NCI-H774 (cell line): ENCODE data around the gene ARHGEF10L.

Source experiments
- DNase-seq: peaks from one replicate; lab custom pipeline; 2025; lab: John Stamatoyannopoulos, UW

Gene ARHGEF10L

DNA sequence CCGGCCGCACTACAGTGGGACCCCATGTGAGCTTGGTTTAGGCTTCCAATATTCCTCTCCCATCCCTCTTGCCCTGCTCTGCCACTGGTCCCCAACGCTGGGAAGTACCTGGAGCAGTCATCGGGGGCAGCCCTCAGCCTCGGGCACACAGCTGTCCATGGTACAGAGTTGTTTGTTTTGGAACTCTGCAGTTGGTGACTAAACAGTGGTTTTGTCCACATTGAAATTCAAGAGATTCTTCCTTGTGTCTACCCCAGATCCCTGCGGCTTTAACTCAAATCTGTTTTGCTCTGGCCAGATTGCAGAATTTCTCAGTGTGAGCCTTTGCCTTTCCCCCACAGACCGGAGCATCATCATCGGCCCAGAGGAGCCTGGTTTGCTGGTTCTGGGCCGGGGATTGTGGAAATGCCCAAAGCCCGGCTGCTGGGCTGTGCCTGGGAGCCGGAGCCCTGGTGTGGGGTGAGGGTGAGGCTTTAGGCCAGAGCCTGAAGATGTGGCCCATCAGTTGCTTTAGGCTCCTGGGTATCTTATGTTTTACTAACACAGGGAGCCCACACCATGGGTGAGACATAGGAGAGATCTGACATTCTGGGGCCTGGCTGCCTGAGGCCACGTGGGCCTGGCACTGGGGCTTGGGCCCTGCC lies 93.2 kb downstream of the ARHGEF10L start:
- no peak for DNase-seq

DNA sequence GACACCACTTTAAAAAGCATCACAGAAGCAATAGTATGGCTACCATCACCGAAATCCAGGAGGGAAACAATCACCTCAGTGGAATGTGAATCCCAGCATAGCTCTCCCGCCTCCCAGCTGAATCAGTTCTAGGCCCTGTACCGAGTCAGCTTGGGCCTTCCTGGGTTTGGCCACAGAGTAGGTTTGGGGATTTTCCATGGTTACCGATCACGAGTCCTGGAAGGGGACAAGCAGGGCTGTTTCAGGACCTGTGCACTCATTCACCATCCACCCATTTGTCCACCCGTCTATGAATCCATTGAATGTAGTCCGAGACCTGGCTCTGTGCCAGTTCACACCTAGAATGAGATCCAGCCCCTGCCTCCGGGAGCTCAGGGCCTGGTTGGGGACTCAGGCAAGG lies 94.2 kb downstream of the ARHGEF10L start:
- DNase-seq: no peak

DNA sequence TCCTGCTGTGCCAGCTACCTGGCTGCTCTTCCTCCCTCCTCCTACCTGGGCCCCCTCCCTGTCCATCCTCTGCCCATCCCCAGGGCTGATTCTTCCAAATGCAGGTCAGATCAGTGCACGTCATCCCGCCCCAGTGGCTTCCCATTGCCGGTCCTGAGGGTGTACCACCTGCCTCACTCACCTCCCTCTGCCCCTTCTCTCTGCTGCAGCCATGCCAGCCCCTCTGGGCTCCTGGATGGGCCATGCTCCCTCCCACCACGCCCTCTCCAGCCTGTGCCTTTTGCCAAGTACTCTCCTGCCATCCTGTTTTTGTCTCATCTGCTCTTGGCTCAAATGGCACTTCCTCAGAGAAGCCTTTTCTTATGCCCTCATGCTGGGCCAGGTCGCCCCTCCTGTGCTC lies 95.8 kb downstream of the ARHGEF10L start:
- DNase-seq: no peak

DNA sequence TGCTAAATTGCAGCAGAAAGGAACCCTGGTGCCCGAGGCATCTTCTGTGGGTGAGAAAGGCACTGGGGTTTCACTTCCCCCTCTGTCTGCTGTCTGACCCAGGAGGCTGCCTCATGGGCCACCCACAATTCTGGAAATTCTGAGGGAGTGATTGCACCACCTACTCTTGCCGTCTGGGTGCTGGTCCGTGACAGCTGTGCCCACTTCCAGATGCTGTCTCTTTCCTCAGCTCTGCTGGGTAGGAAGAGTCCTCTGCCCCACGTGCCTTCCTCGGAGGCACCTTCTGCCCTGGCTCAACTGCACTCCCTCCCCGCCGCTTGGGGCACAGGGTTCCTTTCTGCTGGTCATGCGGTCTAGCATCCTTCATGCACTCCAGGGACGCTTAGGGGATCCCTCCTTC lies 96.3 kb downstream of the ARHGEF10L start:
- no peak for DNase-seq

DNA sequence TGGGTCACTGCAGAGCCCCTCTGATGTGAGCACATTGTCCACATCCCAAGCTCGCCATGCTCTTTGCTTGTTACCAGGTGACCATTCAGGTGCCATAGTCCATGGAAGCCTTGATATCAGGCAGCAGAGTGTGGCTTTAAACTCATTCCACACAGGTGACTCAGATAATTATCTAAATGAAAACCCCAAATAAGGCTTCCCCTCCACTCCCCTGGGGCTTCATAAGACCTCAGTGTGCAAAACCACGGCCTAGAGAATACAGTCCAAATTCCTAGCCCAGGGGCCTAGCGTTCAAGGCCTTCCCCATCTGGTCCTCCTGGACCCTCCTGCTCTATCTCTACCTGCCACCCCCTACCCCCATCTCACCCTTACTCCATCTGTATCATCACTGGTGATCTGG lies 97.1 kb downstream of the ARHGEF10L start:
- no peak for DNase-seq

DNA sequence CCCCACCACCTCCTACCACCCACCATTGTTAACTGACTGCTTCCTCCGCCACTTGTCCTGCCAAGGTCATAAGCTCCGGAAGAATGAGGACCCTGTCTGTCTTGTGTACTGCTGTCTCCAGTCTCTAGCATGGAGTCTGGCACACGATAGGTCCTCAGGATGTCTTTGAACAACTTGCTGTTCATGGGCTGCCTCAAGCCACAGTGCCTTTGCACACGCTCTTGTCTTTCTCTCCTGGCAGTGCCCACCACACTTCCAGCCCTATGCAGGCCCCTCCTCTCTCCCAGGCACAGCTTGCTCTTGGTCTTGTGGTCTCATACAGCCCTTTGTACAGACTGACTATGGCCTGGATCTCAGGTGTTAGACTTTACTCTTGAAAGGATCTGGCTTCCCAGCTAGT lies 97.6 kb downstream of the ARHGEF10L start:
- no peak for DNase-seq

DNA sequence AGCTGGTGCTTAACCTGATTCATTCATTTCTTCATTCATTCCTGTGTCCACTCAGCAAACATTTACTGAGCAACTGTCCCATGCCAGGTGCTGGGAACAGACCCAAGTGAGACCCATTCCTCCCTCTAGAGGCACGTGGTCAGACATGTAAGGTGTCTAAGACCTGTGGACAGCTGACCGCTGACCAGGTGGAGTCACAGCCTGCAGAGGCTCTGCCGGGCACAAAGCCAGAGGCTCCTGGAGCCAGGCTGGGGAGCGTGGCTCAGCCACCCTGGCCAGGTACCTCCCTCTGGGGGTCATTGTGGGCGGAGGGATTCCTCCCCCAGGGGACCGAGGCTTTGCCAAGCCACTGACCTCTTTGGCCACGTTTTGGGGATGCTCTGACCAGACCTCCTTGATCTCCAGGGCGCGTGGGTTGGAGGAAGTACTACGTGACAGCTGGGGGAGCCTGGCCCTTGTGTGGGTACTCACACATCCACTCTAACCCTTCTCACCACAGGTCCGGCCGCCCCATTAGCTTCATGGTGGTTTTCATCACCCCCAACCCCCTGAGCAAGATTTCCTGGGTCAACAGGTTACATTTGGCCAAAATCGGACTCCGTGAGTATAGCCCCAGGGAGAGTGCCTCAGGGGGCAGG lies 100.3 kb downstream of the ARHGEF10L start:
- DNase-seq: no peak

DNA sequence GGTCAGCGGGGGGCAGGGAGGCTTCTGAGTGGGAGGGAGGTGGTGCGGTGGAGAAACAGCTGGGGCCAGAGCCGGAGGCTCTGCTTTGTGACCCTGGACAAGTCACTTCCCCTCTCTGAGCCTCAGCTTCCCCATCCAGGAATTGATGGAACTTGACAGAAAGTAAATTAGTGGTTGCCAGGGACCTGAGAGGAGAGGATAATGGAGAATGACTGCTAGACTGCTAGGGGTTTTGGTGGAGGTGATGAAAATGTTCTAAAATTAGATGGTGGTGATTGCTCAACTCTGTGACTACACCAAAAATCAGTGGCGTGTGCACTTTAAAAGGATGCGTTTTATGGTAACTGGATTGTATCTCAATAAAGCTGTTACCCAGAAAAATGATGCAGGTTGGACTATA lies 100.9 kb downstream of the ARHGEF10L start:
- no peak for DNase-seq

DNA sequence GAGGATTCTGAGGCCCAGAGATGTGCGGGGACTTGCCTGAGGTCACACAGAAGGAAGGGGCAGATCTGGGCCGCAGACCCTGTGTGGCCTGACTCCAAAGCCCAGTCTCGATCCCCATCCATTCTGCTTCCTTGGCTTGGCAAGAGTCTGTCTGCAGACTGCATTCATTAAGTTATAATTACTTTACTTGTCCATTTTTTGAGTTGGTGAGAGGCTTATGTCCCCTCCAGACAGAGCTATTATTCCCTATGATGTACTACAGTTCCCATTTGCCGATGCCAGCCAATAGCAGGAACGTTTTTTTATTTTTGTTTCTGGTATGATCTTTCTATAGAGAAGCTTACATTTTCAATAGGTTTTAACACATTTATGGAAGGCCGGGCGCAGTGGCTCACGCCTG lies 101.5 kb downstream of the ARHGEF10L start:
- DNase-seq: no peak

DNA sequence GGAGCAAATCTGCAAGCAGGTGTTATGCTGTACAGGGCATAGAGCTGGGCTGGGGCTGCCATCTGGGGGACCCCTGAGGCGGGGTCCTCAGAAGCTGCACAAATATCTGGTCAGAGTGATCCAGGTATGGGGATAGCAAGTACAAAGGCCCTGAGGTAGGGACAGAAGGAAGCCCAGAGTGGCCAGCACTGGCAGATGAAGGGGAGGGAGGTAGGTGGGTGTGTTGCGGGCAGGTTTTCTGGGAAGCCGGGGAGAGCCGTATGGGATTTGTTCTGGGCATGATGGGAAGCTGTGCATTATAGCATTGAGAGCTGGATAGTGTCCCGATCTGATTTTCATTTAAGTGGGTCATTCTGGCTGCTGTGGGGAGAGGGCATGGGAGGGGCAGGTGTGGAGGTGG lies 102.7 kb downstream of the ARHGEF10L start:
- no peak for DNase-seq

DNA sequence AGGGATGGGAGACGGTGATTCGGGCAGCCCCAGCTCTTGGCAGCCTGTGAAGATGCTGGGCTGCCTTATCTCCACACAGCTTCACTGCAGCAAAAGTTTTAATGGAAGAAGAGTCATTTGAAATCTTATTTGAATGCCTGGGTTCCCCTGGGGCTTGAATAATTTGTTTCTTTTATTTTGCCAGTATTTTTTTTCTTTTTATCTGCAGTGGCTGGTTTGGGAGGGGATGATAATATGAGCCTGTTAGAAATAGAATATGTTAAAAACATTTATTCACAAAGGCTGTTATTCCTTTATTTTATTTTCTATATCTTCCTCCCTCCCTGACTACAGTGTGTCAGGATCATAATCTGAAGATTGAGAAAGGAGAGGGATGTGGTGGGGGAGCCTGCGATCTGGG lies 103.4 kb downstream of the ARHGEF10L start:
- DNase-seq: no peak

DNA sequence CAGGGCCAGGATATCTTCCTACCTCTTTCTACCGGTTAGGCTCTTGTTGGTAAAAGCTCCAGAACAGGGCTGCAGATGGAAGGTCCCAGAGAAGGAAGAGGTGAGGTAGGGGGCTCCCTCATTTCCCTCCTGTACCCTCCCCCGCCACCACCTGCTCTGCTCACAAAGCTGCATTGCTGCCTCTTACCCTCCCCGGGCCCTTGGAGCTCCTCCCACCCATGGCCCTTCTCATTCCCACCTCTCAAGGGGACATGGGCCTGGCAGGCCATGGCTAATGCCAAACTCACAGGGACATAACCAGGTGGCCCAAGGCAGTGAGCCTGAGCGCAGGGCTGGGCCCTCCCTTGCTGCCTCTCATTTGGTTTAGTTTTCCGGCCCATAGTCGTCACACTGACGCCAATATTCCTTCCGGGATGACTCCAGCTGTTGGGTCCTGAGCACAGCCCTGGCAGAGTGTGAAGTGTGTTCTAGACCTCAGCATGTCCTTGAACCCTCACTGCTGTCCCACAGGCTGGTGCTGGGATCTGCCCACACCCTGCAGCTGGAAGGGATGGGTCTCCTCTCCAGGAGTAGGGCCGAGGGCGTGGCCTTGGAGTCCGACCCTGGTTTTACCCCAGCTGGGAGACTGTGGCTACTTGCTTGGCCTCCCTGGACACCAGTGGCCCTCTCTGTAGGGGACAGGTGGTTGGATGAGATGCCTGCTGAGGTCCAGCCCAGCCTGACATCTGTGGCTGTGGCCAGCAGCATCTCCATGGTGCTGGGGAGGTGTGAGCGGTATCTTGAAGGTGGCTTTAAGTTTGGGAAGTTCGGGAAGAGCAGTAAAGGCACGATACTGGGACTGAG lies 104.6 kb downstream of the ARHGEF10L start:
- DNase-seq: no peak

DNA sequence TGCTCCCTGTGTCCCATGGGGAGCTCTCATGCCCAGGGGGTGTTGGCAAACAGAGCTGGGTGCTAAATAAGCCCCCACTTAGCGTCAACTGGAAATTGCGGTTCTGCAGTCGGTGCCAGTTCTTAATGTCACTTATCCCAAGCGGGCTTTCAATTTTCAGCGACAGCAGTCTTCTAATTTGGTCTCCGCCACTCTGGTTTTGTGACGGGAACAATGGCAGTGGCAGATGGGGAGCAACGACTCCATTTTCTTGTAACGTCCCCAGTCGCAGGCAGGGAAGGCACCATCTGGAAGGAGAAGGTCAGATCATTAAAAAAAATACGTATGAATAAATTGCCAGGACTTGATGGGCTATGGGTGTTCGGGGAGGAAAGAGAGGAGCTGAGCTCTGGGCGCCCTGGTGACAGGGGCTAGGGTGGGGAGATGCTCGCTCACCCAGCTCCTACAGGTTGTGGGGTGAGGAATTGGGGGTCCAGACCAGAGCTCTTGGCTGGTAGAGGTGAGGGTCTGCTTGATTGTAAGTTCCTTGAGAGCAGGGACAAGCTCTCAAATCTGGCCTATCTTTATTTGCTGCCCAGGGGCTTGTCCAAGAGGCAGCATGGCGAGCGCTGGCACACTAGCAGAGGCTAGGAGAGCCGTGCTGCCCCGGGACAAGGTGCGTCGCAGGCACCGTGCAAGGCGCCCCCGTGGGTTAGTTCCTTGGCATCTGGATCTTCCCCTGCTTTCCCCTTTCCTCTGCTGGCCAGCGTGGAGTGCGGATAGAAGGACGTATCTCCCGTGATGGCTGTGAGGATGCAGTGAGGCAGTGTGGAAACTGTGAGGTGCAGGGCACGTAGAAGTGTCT lies 105.8 kb downstream of the ARHGEF10L start:
- no peak for DNase-seq

DNA sequence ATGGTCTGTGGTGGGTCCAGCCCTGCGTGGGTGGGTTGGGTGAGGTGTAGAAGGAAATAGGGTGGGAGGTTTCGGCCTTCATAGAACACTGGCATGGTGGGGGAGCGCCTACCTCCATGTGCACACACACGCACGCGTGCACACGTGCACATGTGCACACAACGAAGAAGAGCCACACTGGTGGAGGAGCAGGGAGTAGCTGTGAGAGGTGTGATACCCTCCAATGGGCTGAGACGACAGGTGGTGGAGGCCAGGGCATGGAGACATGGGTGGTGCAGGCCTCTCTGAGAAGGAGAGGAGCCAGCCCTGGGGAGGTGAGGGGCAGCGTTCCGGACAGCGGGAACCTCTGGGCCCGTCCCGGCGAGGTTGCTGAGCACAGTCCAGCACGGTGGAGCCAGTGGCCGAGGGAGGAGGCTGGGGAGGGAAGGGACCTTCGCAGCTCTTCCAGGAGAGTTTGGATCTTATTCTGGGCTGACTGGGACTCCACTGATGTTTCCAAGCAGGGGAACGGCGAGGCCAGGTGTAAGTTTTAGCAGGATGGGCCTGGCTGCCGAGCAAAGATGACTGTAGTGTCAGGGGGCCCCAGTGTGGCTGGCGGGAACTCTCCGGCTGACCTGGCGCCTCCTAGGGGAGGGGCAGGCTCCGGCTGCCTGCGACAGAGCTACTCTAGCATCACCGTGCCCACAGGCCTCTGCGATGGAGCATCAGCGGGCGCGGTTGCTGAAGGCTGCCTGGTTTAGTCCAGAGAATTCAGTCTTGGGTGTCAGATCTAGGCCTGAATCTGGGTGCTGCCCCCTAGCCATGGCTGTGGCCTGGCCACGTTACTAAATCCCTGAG lies 107.2 kb downstream of the ARHGEF10L start:
- DNase-seq: no peak

DNA sequence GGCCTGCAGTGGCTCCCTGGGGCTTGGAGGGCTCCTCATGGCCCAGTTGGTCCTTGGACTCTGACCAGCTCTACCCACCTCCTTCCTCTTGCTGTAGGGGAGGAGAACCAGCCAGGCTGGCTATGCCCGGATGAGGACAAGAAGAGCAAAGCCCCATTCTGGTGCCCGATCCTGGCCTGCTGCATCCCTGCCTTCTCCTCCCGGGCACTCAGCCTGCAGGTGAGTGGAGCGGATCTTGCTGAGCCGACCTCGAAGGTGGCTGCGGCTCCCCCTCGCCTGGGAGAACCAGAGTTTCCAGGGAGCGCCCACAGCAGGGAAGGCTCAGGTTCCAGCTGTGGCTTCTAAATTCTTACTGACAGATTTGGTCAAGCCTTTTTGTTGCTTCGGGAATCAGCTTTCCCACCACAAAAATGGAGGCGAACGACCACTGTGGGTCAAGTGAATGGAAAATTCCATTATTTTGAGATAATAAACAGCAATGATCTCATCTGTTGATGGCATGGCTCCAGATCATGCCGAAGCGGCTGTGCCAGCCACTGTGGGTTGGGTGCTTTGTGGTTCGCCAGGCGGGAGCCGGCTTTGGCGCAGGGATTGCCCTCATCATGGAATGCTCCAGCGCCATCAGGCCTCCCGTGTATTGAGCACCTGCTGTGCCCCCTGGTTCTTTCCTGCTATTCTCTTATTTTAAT lies 109.1 kb downstream of the ARHGEF10L start:
- DNase-seq: no peak

DNA sequence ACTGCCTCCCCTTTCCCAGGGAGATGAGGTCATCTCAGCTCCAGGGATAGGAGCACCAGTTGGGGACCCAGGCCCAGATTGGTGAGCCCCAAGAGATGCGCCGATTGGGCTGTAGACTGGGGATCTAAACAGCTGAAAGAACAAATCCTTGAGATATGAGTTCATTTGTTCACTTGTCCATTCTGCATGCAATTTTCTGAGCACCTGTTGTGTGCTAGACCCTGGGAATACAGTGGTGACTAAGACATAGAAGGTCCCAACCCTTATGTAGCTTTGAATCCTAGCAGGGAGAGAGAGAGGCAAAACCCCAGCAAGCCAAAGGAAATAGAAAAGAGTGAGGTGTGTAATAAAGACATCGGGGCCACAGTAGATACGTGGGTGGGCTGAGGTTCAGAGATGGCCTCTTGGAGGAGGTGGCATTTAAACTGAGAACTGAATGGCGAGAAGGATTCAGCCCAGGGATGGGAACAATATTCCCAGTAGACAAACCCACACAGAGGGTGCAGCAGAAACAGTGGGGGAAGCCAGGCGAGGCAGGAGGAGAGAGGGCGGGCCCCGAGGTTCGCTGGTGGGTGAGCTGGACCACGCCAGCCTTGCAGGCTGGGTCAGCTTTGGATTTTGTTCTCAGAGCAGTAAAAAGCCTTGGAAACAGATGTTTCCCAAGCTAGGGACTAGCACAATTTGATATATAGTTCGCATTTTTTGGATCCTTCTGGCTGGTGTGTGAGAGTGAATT lies 110.0 kb downstream of the ARHGEF10L start:
- DNase-seq: no peak

DNA sequence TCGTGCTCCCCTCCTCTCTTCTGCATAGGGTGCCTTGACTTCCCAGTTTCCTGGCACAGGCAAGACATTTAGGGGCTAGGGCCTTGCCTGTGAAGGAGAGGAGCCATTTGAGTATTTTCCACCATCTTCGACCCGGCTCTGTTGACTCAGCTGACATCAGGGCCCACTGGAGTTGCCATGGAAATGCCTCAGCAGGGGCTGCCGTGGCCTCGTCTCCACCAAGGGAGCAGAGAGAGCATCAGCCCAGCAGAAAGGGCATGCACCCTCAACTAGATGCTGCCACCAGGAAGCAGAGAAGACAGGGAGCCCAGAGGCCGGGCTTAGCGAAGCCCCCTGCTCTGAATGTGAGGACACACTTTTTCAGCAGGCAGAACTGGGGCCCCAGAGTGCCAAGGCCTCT lies 113.8 kb downstream of the ARHGEF10L start:
- no peak for DNase-seq

DNA sequence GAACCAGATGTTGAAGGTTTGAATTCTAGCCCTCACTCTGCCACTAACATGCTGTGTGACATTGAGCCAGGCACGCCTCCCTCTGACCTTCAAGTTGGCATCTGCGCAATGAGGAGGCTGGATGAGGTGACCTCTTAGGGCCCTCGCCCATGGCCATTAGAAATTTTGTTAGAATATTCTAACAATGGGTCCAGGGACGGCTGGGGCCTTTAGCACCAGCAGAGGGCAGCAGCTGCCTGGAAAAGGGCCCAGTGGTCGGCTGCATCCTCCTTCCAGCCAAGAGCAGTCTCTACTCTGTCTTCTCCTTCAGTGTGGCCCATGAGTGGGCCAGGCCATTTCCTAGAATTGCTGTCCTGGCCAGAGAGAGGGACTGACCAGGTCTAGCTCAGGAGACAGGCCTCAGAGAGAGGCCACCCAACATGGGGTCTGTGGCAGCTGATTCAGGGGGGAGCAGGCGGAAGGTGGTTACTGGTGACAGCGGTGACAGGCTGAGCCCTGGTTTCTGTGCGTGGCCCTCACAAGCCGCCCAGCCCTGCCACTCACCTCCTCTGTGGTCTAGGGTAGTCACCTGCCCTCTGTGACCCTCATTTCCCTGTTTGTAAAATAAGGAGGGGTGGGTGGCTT lies 114.3 kb downstream of the ARHGEF10L start:
- DNase-seq: no peak

DNA sequence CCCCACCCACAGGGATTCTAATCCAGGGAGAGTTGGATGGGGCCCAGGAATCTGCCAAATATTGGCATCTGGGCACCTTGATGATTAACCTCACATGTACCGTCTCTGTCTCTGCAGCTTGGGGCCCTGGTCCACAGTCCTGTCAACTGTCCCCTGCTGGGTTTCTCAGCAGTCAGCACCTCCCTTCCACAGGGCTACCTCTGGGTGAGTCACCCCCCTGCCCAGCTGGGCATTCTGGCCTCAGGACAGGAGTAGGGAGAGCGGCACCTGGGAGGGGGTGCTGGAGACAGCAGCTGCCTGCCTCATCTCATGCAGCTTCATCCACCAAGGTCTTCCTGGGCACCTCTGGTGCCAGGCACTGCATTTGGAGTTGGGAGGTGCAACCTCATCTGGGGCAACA lies 115.0 kb downstream of the ARHGEF10L start:
- DNase-seq: no peak

DNA sequence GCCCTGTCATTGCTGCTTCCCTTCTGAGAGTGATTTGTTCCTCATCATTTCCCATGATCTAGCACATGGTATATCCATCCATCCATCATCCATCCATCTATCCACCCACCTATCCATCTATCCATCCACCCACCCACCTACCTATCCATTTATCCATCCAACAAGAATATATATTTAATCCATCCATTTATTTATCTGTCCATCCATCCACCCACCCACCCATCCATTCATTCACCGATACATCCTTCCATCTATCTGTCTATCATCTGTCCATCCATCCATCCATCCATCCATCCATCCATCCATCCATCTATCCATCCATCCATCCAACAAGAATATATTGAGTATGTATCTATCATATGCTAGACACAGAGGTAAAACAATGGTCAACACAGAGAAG lies 115.7 kb downstream of the ARHGEF10L start:
- DNase-seq: no peak
